ENCODE data around the gene AKAP1. TPM values are rescaled to one million over a fixed set of nuclear protein-coding genes. Genes with fewer than 3 reads are reported as not detected.

Gene AKAP1
- total and polyA plus RNA-seq, 2 experiments from 2014 or later, result 8.6 to 10.7 TPM

GRCh38 chr17:57046749-57047148, 38.3 kb upstream of the AKAP1 start:
- TF ChIP-seq EZH2phosphoT487 (IDR thresholded peaks at IDR 0.05; ENCODE audit: insufficient read depth, low read depth) (no peak), EZH2 (IDR thresholded peaks at IDR 0.05; ENCODE audit: insufficient read depth, poor library complexity, severe bottlenecking) (no peak)
- Histone ChIP-seq H3K4me3 (no peak overlapping the region), H3K4me1 (ENCODE audit: insufficient read depth) (no peaks in the 10 kb centered on the region), H3K79me2 (ENCODE audit: insufficient read depth) (no peaks in the 10 kb centered on the region), H3K9ac (no peak overlapping the region), H3K27me3 (replicated peaks; ENCODE audit: insufficient read depth) (peaks cover 54% of the 10 kb centered on the region), H3K27ac (no peak overlapping the region), H3K9me2 (ENCODE audit: insufficient read depth) (no peaks in the 10 kb centered on the region), H2AFZ (peak overlapping the region; percentile 53), H3K4me2 (ENCODE audit: unreplicated experiment) (no peak overlapping the region), H3K36me3 (ENCODE audit: low read depth) (no peaks in the 10 kb centered on the region), H3F3A (ENCODE audit: insufficient read depth) (no peaks in the 10 kb centered on the region), H3K9me3 (ENCODE audit: low read depth) (no peaks in the 10 kb centered on the region), H4K20me1 (ENCODE audit: insufficient read depth) (no peaks in the 10 kb centered on the region)
- 78 to 84% methylated on average over 15 to 18 of the region's 18 CpGs for WGBS, 2 experiments (ENCODE audit: low coverage in 1 of 2, low lambda C conversion rate in 2 of 2, missing lambda C conversion rate in 2 of 2)
- in situ Hi-C loops (cut with MboI), result no loop called here
- no peak for DNase-seq

GRCh38 chr17:57048096-57048495, 37.0 kb upstream of the AKAP1 start:
- H3K27ac ChIP-seq, result no peak overlapping the region
- no peak for TF ChIP-seq EZH2 (IDR thresholded peaks at IDR 0.05; ENCODE audit: insufficient read depth, poor library complexity, severe bottlenecking)
- no peak for TF ChIP-seq EZH2phosphoT487 (IDR thresholded peaks at IDR 0.05; ENCODE audit: insufficient read depth, low read depth)
- no peaks in the 10 kb centered on the region for H3K79me2 ChIP-seq (ENCODE audit: insufficient read depth)
- no peaks in the 10 kb centered on the region for H3K9me3 ChIP-seq (ENCODE audit: low read depth)
- in situ Hi-C loops (cut with MboI), result no loop called here
- no peaks in the 10 kb centered on the region for H3K36me3 ChIP-seq (ENCODE audit: low read depth)
- no peak overlapping the region for H3K4me2 ChIP-seq (ENCODE audit: unreplicated experiment)
- H3K4me3 ChIP-seq, result no peak overlapping the region
- H3K9ac ChIP-seq, result no peak overlapping the region
- WGBS, 2 experiments (ENCODE audit: low coverage in 1 of 2, low lambda C conversion rate in 2 of 2, missing lambda C conversion rate in 2 of 2), result 52 to 79% methylated on average over 2 of the region's 2 CpGs
- no peaks in the 10 kb centered on the region for H3F3A ChIP-seq (ENCODE audit: insufficient read depth)
- H3K4me1 ChIP-seq (ENCODE audit: insufficient read depth), result no peaks in the 10 kb centered on the region
- H4K20me1 ChIP-seq (ENCODE audit: insufficient read depth), result no peaks in the 10 kb centered on the region
- H2AFZ ChIP-seq, result no peak overlapping the region
- H3K9me2 ChIP-seq (ENCODE audit: insufficient read depth), result no peaks in the 10 kb centered on the region
- peaks cover 55% of the 10 kb centered on the region for H3K27me3 ChIP-seq (replicated peaks; ENCODE audit: insufficient read depth)
- DNase-seq, result no peak

- TF ChIP-seq EZH2phosphoT487 (IDR thresholded peaks at IDR 0.05; ENCODE audit: insufficient read depth, low read depth) (no peak), EZH2 (IDR thresholded peaks at IDR 0.05; ENCODE audit: insufficient read depth, poor library complexity, severe bottlenecking) (no peak)
- in situ Hi-C loops (cut with MboI), result no loop called here
- Histone ChIP-seq H3K36me3 (ENCODE audit: low read depth) (no peaks in the 10 kb centered on the region), H3K27ac (no peak overlapping the region), H3K27me3 (replicated peaks; ENCODE audit: insufficient read depth) (peaks cover 37% of the 10 kb centered on the region), H3K9me3 (ENCODE audit: low read depth) (no peaks in the 10 kb centered on the region), H3F3A (ENCODE audit: insufficient read depth) (no peaks in the 10 kb centered on the region), H2AFZ (no peak overlapping the region), H3K4me3 (no peak overlapping the region), H3K9ac (no peak overlapping the region), H3K4me2 (ENCODE audit: unreplicated experiment) (no peak overlapping the region), H3K9me2 (ENCODE audit: insufficient read depth) (no peaks in the 10 kb centered on the region), H3K4me1 (ENCODE audit: insufficient read depth) (no peaks in the 10 kb centered on the region), H3K79me2 (ENCODE audit: insufficient read depth) (no peaks in the 10 kb centered on the region), H4K20me1 (ENCODE audit: insufficient read depth) (no peaks in the 10 kb centered on the region)
- WGBS, 2 experiments (ENCODE audit: low coverage in 1 of 2, low lambda C conversion rate in 2 of 2, missing lambda C conversion rate in 2 of 2), result 50 to 53% methylated on average over 5 of the region's 5 CpGs
- no peak for DNase-seq
Measured at GRCh38 chr17:57050306-57050705, 34.7 kb upstream of the AKAP1 start.

GRCh38 chr17:57051886-57052361, 33.1 kb upstream of the AKAP1 start:
- Histone ChIP-seq H4K20me1 (ENCODE audit: insufficient read depth) (no peaks in the 10 kb centered on the region), H3K79me2 (ENCODE audit: insufficient read depth) (no peaks in the 10 kb centered on the region), H3K9me3 (ENCODE audit: low read depth) (no peaks in the 10 kb centered on the region), H2AFZ (no peak overlapping the region), H3K9ac (no peak overlapping the region), H3K4me1 (ENCODE audit: insufficient read depth) (no peaks in the 10 kb centered on the region), H3K4me2 (ENCODE audit: unreplicated experiment) (no peak overlapping the region), H3K27ac (no peak overlapping the region), H3K27me3 (replicated peaks; ENCODE audit: insufficient read depth) (peaks cover 24% of the 10 kb centered on the region), H3K4me3 (no peak overlapping the region), H3K36me3 (ENCODE audit: low read depth) (no peaks in the 10 kb centered on the region), H3K9me2 (ENCODE audit: insufficient read depth) (no peaks in the 10 kb centered on the region), H3F3A (ENCODE audit: insufficient read depth) (no peaks in the 10 kb centered on the region)
- DNase-seq, result no peak
- WGBS, 2 experiments (ENCODE audit: low coverage in 1 of 2, low lambda C conversion rate in 2 of 2, missing lambda C conversion rate in 2 of 2), result 13% methylated on average over 5 of the region's 5 CpGs
- TF ChIP-seq EZH2phosphoT487 (IDR thresholded peaks at IDR 0.05; ENCODE audit: insufficient read depth, low read depth) (no peak), EZH2 (IDR thresholded peaks at IDR 0.05; ENCODE audit: insufficient read depth, poor library complexity, severe bottlenecking) (no peak)
- in situ Hi-C loops (cut with MboI), result no loop called here

GRCh38 chr17:57062865-57063264, 22.2 kb upstream of the AKAP1 start:
- H3K4me2 ChIP-seq (ENCODE audit: unreplicated experiment), result no peak overlapping the region
- 62 to 64% methylated on average over 2 of the region's 2 CpGs for WGBS, 2 experiments (ENCODE audit: low coverage in 1 of 2, low lambda C conversion rate in 2 of 2, missing lambda C conversion rate in 2 of 2)
- DNase-seq, result no peak

More at GRCh38 chr17:57062865-57063264, 22.2 kb upstream of the AKAP1 start:
- Histone ChIP-seq H3K4me1 (ENCODE audit: insufficient read depth) (no peaks in the 10 kb centered on the region), H3K79me2 (ENCODE audit: insufficient read depth) (no peaks in the 10 kb centered on the region), H3K9me2 (ENCODE audit: insufficient read depth) (no peaks in the 10 kb centered on the region), H4K20me1 (ENCODE audit: insufficient read depth) (no peaks in the 10 kb centered on the region), H3K27me3 (replicated peaks; ENCODE audit: insufficient read depth) (no peaks in the 10 kb centered on the region), H2AFZ (no peak overlapping the region), H3K9ac (no peak overlapping the region), H3K9me3 (ENCODE audit: low read depth) (no peaks in the 10 kb centered on the region), H3K36me3 (ENCODE audit: low read depth) (no peaks in the 10 kb centered on the region), H3K4me3 (no peak overlapping the region), H3F3A (ENCODE audit: insufficient read depth) (peaks cover 3% of the 10 kb centered on the region; the same call in 1 of the 2 replicates), H3K27ac (no peak overlapping the region)
- TF ChIP-seq EZH2 (IDR thresholded peaks at IDR 0.05; ENCODE audit: insufficient read depth, poor library complexity, severe bottlenecking) (no peak), EZH2phosphoT487 (IDR thresholded peaks at IDR 0.05; ENCODE audit: insufficient read depth, low read depth) (no peak)
- in situ Hi-C loops (cut with MboI), result no loop called here
